SU-DHL-6 (cell line): ENCODE data around the gene RAB22A.

Experiments
- H2AFZ ChIP-seq: fragments of 200-600 bp; sonication (generic); 2 replicates; pipeline ENCODE4 v1.6.1; 2014; ENCODE audit warnings: low read depth, mild to moderate bottlenecking, moderate library complexity, mixed read lengths, antibody characterized with exemption, low read length; ENCODE audit not compliant: severe bottlenecking
- H3F3A ChIP-seq: fragments of 200-600 bp; shearing (Covaris generic); 2 replicates; pipeline ENCODE4 v1.6.0; 2016; ENCODE audit warnings: antibody characterized with exemption, mild to moderate bottlenecking; ENCODE audit not compliant: insufficient read depth
- H3K27ac ChIP-seq: fragments of 200-600 bp; sonication (generic); 2 replicates; pipeline ENCODE4 v1.5.1; 2016; ENCODE audit warnings: low read depth, mild to moderate bottlenecking, low read length, moderate library complexity, mixed read lengths
- H3K27me3 ChIP-seq: fragments of 200-600 bp; sonication (generic), shearing (Covaris generic); 2 replicates; pipeline ENCODE4 v1.6.0; 2014; ENCODE audit warnings: mild to moderate bottlenecking, low read length
- H3K36me3 ChIP-seq: fragments of 200-600 bp; sonication (generic); 2 replicates; pipeline ENCODE4 v1.6.1; 2014; ENCODE audit warnings: mild to moderate bottlenecking, low read length, mixed read lengths
- H3K4me2 ChIP-seq: fragments of 300-600, 200-600 bp; shearing (Covaris generic), sonication (generic); 2 replicates; pipeline ENCODE4 v1.6.0; 2014; ENCODE audit warnings: low read length, low read depth, mild to moderate bottlenecking; ENCODE audit not compliant: poor library complexity, severe bottlenecking
- H3K4me3 ChIP-seq: fragments of 200-600 bp; sonication (generic); 2 replicates; pipeline ENCODE4 v1.5.1; 2014; ENCODE audit warnings: antibody characterized with exemption, low read length, mild to moderate bottlenecking, mixed read lengths; ENCODE audit not compliant: insufficient read depth, poor library complexity, severe bottlenecking
- H3K79me2 ChIP-seq: fragments of 200-600 bp; sonication (generic); 2 replicates; pipeline ENCODE4 v1.6.1; 2014; ENCODE audit warnings: mild to moderate bottlenecking, low read length, moderate library complexity; ENCODE audit not compliant: insufficient read depth
- H3K9ac ChIP-seq: fragments of 200-600 bp; sonication (generic); 2 replicates; pipeline ENCODE4 v1.7.0; 2014; ENCODE audit warnings: mild to moderate bottlenecking, low read length
- H3K9me2 ChIP-seq: fragments of 200-600 bp; sonication (generic); replicated peaks from 2 replicates; pipeline ENCODE4 v1.6.1; 2014; ENCODE audit warnings: low read length; ENCODE audit not compliant: insufficient read depth
- H3K9me3 ChIP-seq: fragments of 200-600 bp; sonication (generic); 2 replicates; pipeline ENCODE4 v1.6.1; 2014; ENCODE audit warnings: low read length, mixed read lengths; ENCODE audit not compliant: insufficient read depth
- H4K20me1 ChIP-seq: fragments of 200-600 bp; sonication (generic); 2 replicates; pipeline ENCODE4 v1.6.1; 2014; ENCODE audit warnings: low read depth, mild to moderate bottlenecking, antibody characterized with exemption, low read length, moderate library complexity, mixed read lengths
- CTCF ChIP-seq: fragments of 200-600 bp; sonication (generic); IDR thresholded peaks from one replicate; pipeline ENCODE4 v1.5.1; 2017; ENCODE audit warnings: antibody characterized with exemption, mild to moderate bottlenecking, low read length, moderate library complexity; ENCODE audit not compliant: insufficient read depth, poor library complexity, severe bottlenecking
- EZH2phosphoT487 ChIP-seq: fragments of 200-600 bp; sonication (generic), shearing (Covaris generic); conservative IDR thresholded peaks from 2 replicates; pipeline ENCODE4 v1.6.1; 2018; ENCODE audit warnings: mild to moderate bottlenecking, antibody characterized with exemption, low read length, moderate library complexity, mixed read lengths

Gene RAB22A

GRCh38 chr20:58271606-58272351 is 37.7 kb upstream of the RAB22A start:
- Histone ChIP-seq H4K20me1 (no peaks in the 10 kb centered on the region), H3K4me3 (no peak overlapping the region), H3K9me3 (no peaks in the 10 kb centered on the region), H3K9ac (no peak overlapping the region), H3K79me2 (no peaks in the 10 kb centered on the region), H3K27me3 (no peaks in the 10 kb centered on the region), H3F3A (no peaks in the 10 kb centered on the region), H3K9me2 (no peaks in the 10 kb centered on the region), H2AFZ (no peak overlapping the region), H3K27ac (no peak overlapping the region), H3K4me2 (no peak overlapping the region), H3K36me3 (no peaks in the 10 kb centered on the region)
- TF ChIP-seq EZH2phosphoT487 (no peak), CTCF (no peak)

DNA sequence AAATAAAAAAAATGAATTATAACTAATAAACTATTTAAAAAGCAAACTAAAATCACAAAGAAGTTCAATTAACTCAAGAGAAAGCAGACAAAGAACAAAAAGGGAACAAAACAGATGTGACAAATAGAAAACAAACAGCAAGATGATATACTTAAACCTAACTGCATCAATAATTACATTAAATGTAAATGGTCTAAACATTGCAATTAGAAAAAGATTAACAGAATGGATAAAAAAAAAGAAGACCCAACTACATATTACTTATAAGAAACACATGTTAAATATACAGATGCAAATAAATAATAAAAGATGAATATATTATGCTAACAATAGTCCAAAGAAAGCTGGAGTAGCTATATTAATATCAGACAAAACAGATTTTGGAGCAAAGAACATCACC is 35.1 kb upstream of the RAB22A start:
- Histone ChIP-seq H3K9ac (no peak overlapping the region), H3K9me2 (no peaks in the 10 kb centered on the region), H2AFZ (no peak overlapping the region), H3F3A (no peaks in the 10 kb centered on the region), H4K20me1 (no peaks in the 10 kb centered on the region), H3K27ac (no peak overlapping the region), H3K9me3 (no peaks in the 10 kb centered on the region), H3K79me2 (no peaks in the 10 kb centered on the region), H3K36me3 (no peaks in the 10 kb centered on the region), H3K27me3 (no peaks in the 10 kb centered on the region), H3K4me3 (no peak overlapping the region), H3K4me2 (no peak overlapping the region)
- TF ChIP-seq EZH2phosphoT487 (no peak), CTCF (no peak)

- Histone ChIP-seq H3K79me2 (no peaks in the 10 kb centered on the region), H2AFZ (no peak overlapping the region), H3F3A (no peaks in the 10 kb centered on the region), H3K9me3 (no peaks in the 10 kb centered on the region), H3K36me3 (no peaks in the 10 kb centered on the region), H3K27me3 (no peaks in the 10 kb centered on the region), H4K20me1 (no peaks in the 10 kb centered on the region), H3K4me3 (no peak overlapping the region), H3K9ac (no peak overlapping the region), H3K9me2 (no peaks in the 10 kb centered on the region), H3K27ac (no peak overlapping the region), H3K4me2 (no peak overlapping the region)
- TF ChIP-seq EZH2phosphoT487, result no peak
- no peak for TF ChIP-seq CTCF
These were observed 32.4 kb upstream of the RAB22A start for GRCh38 chr20:58277107-58277506.
